A549 (cell line): ENCODE measurements around the gene CACNA1C. TPM values are rescaled to one million over a fixed set of nuclear protein-coding genes. Genes with fewer than 3 reads are reported as not detected.

Experiments used
- ATAC-seq, 2 experiments: fragments of 200-7000 bp in 1 of 2; fragments of >200 bp in 1 of 2; cut with Nextera tagmentation in 1 of 2; cut with Tn5 transposase in 1 of 2; 3 replicates each; pipeline versions ENCODE4 v1.8.0 to v1.9.1; 2018 to 2020; ENCODE audit warnings: mild to moderate bottlenecking in 1 of 2, moderate library complexity in 1 of 2
- CTCF ChIA-PET: fragments of 300-600 bp; sonication (Branson Sonifier 250); formaldehyde crosslinking; extraction: SDS; loops from one replicate; lab custom pipeline; 2021; ENCODE audit warnings: antibody characterized with exemption, inconsistent platforms; lab: Yijun Ruan, JAX
- POLR2A ChIA-PET: fragments of 350-600 bp; formaldehyde crosslinking; extraction: SDS; loops from one replicate; lab custom pipeline; 2021; ENCODE audit warnings: antibody characterized with exemption, inconsistent platforms; lab: Yijun Ruan, JAX
- DNase-seq, 2 experiments: peaks; one replicate each; pipeline versions ENCODE4 v3.0.0 to v3.0.0-alpha.2; 2011 to 2016; ENCODE audit warnings: low read depth in 1 of 2, low spot score in 1 of 2
- FAIRE-seq: peaks from 2 replicates; lab custom pipeline; 2011; peaks lifted over from hg19 to GRCh38; lab: Jason Lieb, UNC
- H3K27ac ChIP-seq, 2 experiments: fragments of >200 bp; sonication (Bioruptor Twin); formaldehyde crosslinking; 3 replicates each; pipeline ENCODE4 v1.5.1; 2016 to 2017
- H3K4me1 ChIP-seq: fragments of >200 bp; sonication (Bioruptor Twin); formaldehyde crosslinking; 3 replicates; pipeline ENCODE4 v1.6.1; 2016
- H3K4me2 ChIP-seq: fragments of >200 bp; sonication (Bioruptor Twin); formaldehyde crosslinking; 3 replicates; pipeline ENCODE4 v1.6.1; 2016
- H3K4me3 ChIP-seq: fragments of >200 bp; sonication (Bioruptor Twin); formaldehyde crosslinking; 3 replicates; pipeline ENCODE4 v1.5.1; 2016
- H3K9me3 ChIP-seq: fragments of >200 bp; sonication (Bioruptor Twin); formaldehyde crosslinking; 3 replicates; pipeline ENCODE4 v1.6.1; 2016
- BHLHE40 ChIP-seq: IDR thresholded peaks from 2 replicates; pipeline ENCODE4 v1.6.1; 2012; ENCODE audit warnings: low read depth, low read length, inconsistent platforms
- CBX2 ChIP-seq: fragments of 200-600 bp; sonication (generic); IDR thresholded peaks from 2 replicates; pipeline ENCODE4 v1.6.1; 2016; ENCODE audit warnings: low read depth, mild to moderate bottlenecking, borderline replicate concordance
- CHD2 ChIP-seq: fragments of 150-350 bp; IDR thresholded peaks from 2 replicates; pipeline ENCODE4 v1.6.1; 2014; ENCODE audit warnings: low read length; ENCODE audit not compliant: partially characterized antibody
- EP300 ChIP-seq, 2 experiments: fragments of >200 bp; sonication (Bioruptor Twin); formaldehyde crosslinking; IDR thresholded peaks; 2 replicates in 1 of 2; 3 replicates in 1 of 2; pipeline ENCODE4 v1.6.1; 2016 to 2017
- ESRRA ChIP-seq: fragments of 150-350 bp; IDR thresholded peaks from 2 replicates; pipeline ENCODE4 v1.6.1; 2014; ENCODE audit warnings: mild to moderate bottlenecking, low read length, borderline replicate concordance
- HOXA7 ChIP-seq: fragments of 250-450 bp; sonication (Bioruptor Pico); IDR thresholded peaks from 2 replicates; pipeline ENCODE4 v1.5.0; 2020; ENCODE audit warnings: mild to moderate bottlenecking, moderate library complexity
- MAFK ChIP-seq: fragments of 450-650 bp; IDR thresholded peaks from 2 replicates; pipeline ENCODE4 v1.6.1; 2014; ENCODE audit not compliant: partially characterized antibody
- MAZ ChIP-seq: fragments of 150-350 bp; IDR thresholded peaks from 2 replicates; pipeline ENCODE4 v1.6.1; 2014; ENCODE audit warnings: antibody characterized with exemption, low read depth, low read length, borderline replicate concordance
- NR3C1 ChIP-seq: fragments of >200 bp; sonication (Bioruptor Twin); formaldehyde crosslinking; IDR thresholded peaks from 3 replicates; pipeline ENCODE4 v1.6.1; 2017
- POLR2A ChIP-seq: IDR thresholded peaks from 2 replicates; pipeline ENCODE4 v1.6.1; 2012; ENCODE audit warnings: mild to moderate bottlenecking, low read length
- RARB ChIP-seq: fragments of 250-450 bp; sonication (Bioruptor Pico); IDR thresholded peaks from 2 replicates; pipeline ENCODE4 v1.8.0; 2021; ENCODE audit warnings: mild to moderate bottlenecking, moderate library complexity
- REST ChIP-seq: fragments of 200-600 bp; sonication (generic); IDR thresholded peaks from 2 replicates; pipeline ENCODE4 v1.6.1; 2016; ENCODE audit warnings: antibody characterized with exemption, mild to moderate bottlenecking, moderate library complexity
- TFCP2L1 ChIP-seq: fragments of 250-450 bp; sonication (Bioruptor Pico); IDR thresholded peaks from 2 replicates; pipeline ENCODE4 v1.5.0; 2021; ENCODE audit warnings: mild to moderate bottlenecking
- TP53 ChIP-seq: fragments of 250-450 bp; sonication (Bioruptor Pico); IDR thresholded peaks from 2 replicates; pipeline ENCODE4 v1.5.0; 2021; ENCODE audit warnings: mild to moderate bottlenecking, moderate library complexity
- ZC3H11A ChIP-seq: fragments of 450-650 bp; IDR thresholded peaks from 2 replicates; pipeline ENCODE4 v1.6.1; 2014; ENCODE audit warnings: antibody characterized with exemption, mild to moderate bottlenecking
- ZNF302 ChIP-seq: fragments of 250-450 bp; sonication (Bioruptor Pico); IDR thresholded peaks from 2 replicates; pipeline ENCODE4 v1.9.0; 2021; ENCODE audit warnings: inconsistent platforms, mild to moderate bottlenecking, moderate library complexity
- WGBS: methylation state at CpG from one replicate; pipeline ENCODE4 v1.1.6; 2017; ENCODE audit errors: missing lambda C conversion rate; 5-methylcytosine and 5-hydroxymethylcytosine counted together
- polyA plus RNA-seq, 4 experiments: library from polyadenylated mRNA; depleted of rRNA in 3 of 4; stranded (reverse); fragments of >200 nt; fragmentation: RNase III in 1 of 4; extraction: RNeasy Plus Mini Kit Qiagen cat#74134 plus additional on column Dnase treatment in 1 of 4; gene quantifications; 2 replicates in 3 of 4; 3 replicates in 1 of 4; pipeline ENCODE4 v1.2.3, GENCODE V29; 2011 to 2017
- TF ChIP-seq, protein P1 (sequence below): fragments of >200 bp; sonication (Bioruptor Twin); formaldehyde crosslinking; IDR thresholded peaks from 3 replicates; pipeline ENCODE4 v1.5.1; 2016
- TF ChIP-seq, protein P2 (sequence below): fragments of 250-450 bp; sonication (Bioruptor Pico); IDR thresholded peaks from 2 replicates; pipeline ENCODE4 v1.5.0; 2021; ENCODE audit warnings: mild to moderate bottlenecking, moderate library complexity, borderline replicate concordance

CACNA1C gene
- polyA plus RNA-seq, 2 of the 4 experiments (the other 2 are of a cell fraction), result not detected

- Histone ChIP-seq H3K4me3 (no peak overlapping the region), H3K27ac (no peak overlapping the region), H3K4me1 (no peaks in the 10 kb centered on the region), H3K4me2 (no peak overlapping the region), H3K9me3 (no peaks in the 10 kb centered on the region)
- ATAC-seq (no peak), FAIRE-seq (no peak), DNase-seq (no peak)
- ChIA-PET POLR2A (no interaction called here), CTCF (interaction anchor here (0.6 to 1.6 kb wide), 3 partner anchors 8 to 147 kb away, joined by 3 to 4 read pairs (median 3); no protein-coding TSS in a partner anchor)
- no peak for TF ChIP-seq TP53
- TF ChIP-seq BHLHE40, result no peak
- 31% methylated on average over 13 of the region's 13 CpGs for WGBS
These were observed 488.9 kb downstream of the CACNA1C start for GRCh38 chr12:2541631-2542204.

GRCh38 chr12:2543801-2544200 lies 491.0 kb downstream of the CACNA1C start:
- DNase-seq, result no peak
- H3K4me2 ChIP-seq, result no peak overlapping the region
- FAIRE-seq, result no peak
- WGBS, result 5% methylated on average over 3 of the region's 3 CpGs
- ATAC-seq, result no peak
- ChIA-PET POLR2A (no interaction called here), CTCF (no interaction called here)
- H3K27ac ChIP-seq, result no peak overlapping the region
- TF ChIP-seq CBX2 (no peak), ZNF302 (no peak), ZC3H11A (no peak), MAFK (no peak), RARB (CRISPR knock-in tag) (no peak), CHD2 (no peak), ESRRA (no peak)
- TF ChIP-seq, protein P1, sequence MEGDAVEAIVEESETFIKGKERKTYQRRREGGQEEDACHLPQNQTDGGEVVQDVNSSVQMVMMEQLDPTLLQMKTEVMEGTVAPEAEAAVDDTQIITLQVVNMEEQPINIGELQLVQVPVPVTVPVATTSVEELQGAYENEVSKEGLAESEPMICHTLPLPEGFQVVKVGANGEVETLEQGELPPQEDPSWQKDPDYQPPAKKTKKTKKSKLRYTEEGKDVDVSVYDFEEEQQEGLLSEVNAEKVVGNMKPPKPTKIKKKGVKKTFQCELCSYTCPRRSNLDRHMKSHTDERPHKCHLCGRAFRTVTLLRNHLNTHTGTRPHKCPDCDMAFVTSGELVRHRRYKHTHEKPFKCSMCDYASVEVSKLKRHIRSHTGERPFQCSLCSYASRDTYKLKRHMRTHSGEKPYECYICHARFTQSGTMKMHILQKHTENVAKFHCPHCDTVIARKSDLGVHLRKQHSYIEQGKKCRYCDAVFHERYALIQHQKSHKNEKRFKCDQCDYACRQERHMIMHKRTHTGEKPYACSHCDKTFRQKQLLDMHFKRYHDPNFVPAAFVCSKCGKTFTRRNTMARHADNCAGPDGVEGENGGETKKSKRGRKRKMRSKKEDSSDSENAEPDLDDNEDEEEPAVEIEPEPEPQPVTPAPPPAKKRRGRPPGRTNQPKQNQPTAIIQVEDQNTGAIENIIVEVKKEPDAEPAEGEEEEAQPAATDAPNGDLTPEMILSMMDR, result no peak
- no peaks in the 10 kb centered on the region for H3K4me1 ChIP-seq
- H3K9me3 ChIP-seq, result no peaks in the 10 kb centered on the region
- no peak overlapping the region for H3K4me3 ChIP-seq

GRCh38 chr12:2544230-2544629 lies 491.4 kb downstream of the CACNA1C start:
- Histone ChIP-seq H3K4me2 (no peak overlapping the region), H3K9me3 (no peaks in the 10 kb centered on the region), H3K4me1 (no peaks in the 10 kb centered on the region), H3K27ac (no peak overlapping the region), H3K4me3 (no peak overlapping the region)
- POLR2A ChIA-PET, result no interaction called here
- no peak for ATAC-seq
- CTCF ChIA-PET, result no interaction called here
- FAIRE-seq, result no peak
- TF ChIP-seq, protein P2, sequence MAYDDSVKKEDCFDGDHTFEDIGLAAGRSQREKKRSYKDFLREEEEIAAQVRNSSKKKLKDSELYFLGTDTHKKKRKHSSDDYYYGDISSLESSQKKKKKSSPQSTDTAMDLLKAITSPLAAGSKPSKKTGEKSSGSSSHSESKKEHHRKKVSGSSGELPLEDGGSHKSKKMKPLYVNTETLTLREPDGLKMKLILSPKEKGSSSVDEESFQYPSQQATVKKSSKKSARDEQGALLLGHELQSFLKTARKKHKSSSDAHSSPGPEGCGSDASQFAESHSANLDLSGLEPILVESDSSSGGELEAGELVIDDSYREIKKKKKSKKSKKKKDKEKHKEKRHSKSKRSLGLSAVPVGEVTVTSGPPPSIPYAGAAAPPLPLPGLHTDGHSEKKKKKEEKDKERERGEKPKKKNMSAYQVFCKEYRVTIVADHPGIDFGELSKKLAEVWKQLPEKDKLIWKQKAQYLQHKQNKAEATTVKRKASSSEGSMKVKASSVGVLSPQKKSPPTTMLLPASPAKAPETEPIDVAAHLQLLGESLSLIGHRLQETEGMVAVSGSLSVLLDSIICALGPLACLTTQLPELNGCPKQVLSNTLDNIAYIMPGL (CRISPR knock-in tag), result no peak
- TF ChIP-seq TP53 (no peak), EP300 (IDR thresholded peaks at IDR 0.05) (no peak), TFCP2L1 (CRISPR knock-in tag) (no peak), REST (no peak), NR3C1 (no peak), ESRRA (no peak), POLR2A (no peak), BHLHE40 (no peak), HOXA7 (CRISPR knock-in tag) (no peak), MAZ (no peak)
- TF ChIP-seq, protein P1, result no peak
- DNase-seq, result no peak
